Measurements from ENCODE around the gene ENAH. TPM values are rescaled to one million over a fixed set of nuclear protein-coding genes. Genes with fewer than 3 reads are reported as not detected.

Gene ENAH
- total RNA-seq, 1 experiment from 2014 or later, result 420 TPM

- no peak overlapping the region for H3K27ac Mint-ChIP-seq (ENCODE audit: low read depth, unreplicated experiment)
- H3K36me3 Mint-ChIP-seq (ENCODE audit: insufficient read depth, unreplicated experiment), result no peaks in the 10 kb centered on the region
- no peak for DNase-seq (ENCODE audit: unreplicated experiment)
- peaks cover 20% of the 10 kb centered on the region for H3K4me1 Mint-ChIP-seq (ENCODE audit: insufficient read depth, unreplicated experiment)
- ChIA-PET POLR2A (interaction anchor here (0.5 to 4.1 kb wide), 11 partner anchors 10 to 466 kb away, joined by 3 to 20 read pairs (median 3); partner anchors contain the start of gene SRP9), CTCF (interaction anchor here (0.5 to 2.3 kb wide), 12 partner anchors 9 to 591 kb away, joined by 3 to 9 read pairs (median 3); partner anchors contain the start of gene SRP9)
- H3K9me3 Mint-ChIP-seq (ENCODE audit: unreplicated experiment), result no peaks in the 10 kb centered on the region
- intact Hi-C loops (cut with micrococcal nuclease), result no loop called here
- no TSS peak for BruUV-seq (replicated peaks)
- no peak for TF ChIP-seq CTCF (IDR thresholded peaks at IDR 0.05; ENCODE audit: unreplicated experiment)
- no peak overlapping the region for H3K4me3 Mint-ChIP-seq (ENCODE audit: unreplicated experiment)
- no peaks in the 10 kb centered on the region for H3K27me3 Mint-ChIP-seq (ENCODE audit: insufficient read depth, unreplicated experiment)
These were observed 118.2 kb downstream of the ENAH start for GRCh38 chr1:225534772-225535171.

GRCh38 chr1:225534135-225534534, 118.8 kb downstream of the ENAH start:
- no TSS peak for BruUV-seq (replicated peaks)
- DNase-seq (ENCODE audit: unreplicated experiment), result no peak
- H3K27me3 Mint-ChIP-seq (ENCODE audit: insufficient read depth, unreplicated experiment), result no peaks in the 10 kb centered on the region
- H3K36me3 Mint-ChIP-seq (ENCODE audit: insufficient read depth, unreplicated experiment), result no peaks in the 10 kb centered on the region
- intact Hi-C loops (cut with micrococcal nuclease), result no loop called here
- no peak for TF ChIP-seq CTCF (IDR thresholded peaks at IDR 0.05; ENCODE audit: unreplicated experiment)
- ChIA-PET POLR2A (interaction anchor here (0.7 to 4.1 kb wide), 6 partner anchors 9 to 238 kb away, joined by 3 to 20 read pairs (median 4); no protein-coding TSS in a partner anchor), CTCF (interaction anchor here (0.6 to 2.3 kb wide), 7 partner anchors 13 to 453 kb away, joined by 3 to 9 read pairs (median 3); partner anchors contain the start of gene SRP9)
- no peaks in the 10 kb centered on the region for H3K9me3 Mint-ChIP-seq (ENCODE audit: unreplicated experiment)
- H3K4me1 Mint-ChIP-seq (ENCODE audit: insufficient read depth, unreplicated experiment), result peaks cover 13% of the 10 kb centered on the region
- no peak overlapping the region for H3K4me3 Mint-ChIP-seq (ENCODE audit: unreplicated experiment)
- no peak overlapping the region for H3K27ac Mint-ChIP-seq (ENCODE audit: low read depth, unreplicated experiment)

GRCh38 chr1:225533238-225533637, 119.7 kb downstream of the ENAH start:
- POLR2A ChIA-PET, result interaction anchor here (1.0 to 4.1 kb wide), 4 partner anchors 8 to 244 kb away, joined by 3 to 20 read pairs (median 4); partner anchors contain the start of gene SRP9
- intact Hi-C loops (cut with micrococcal nuclease), result no loop called here

More at GRCh38 chr1:225533238-225533637, 119.7 kb downstream of the ENAH start:
- H3K4me3 Mint-ChIP-seq (ENCODE audit: unreplicated experiment), result no peak overlapping the region
- H3K9me3 Mint-ChIP-seq (ENCODE audit: unreplicated experiment), result no peaks in the 10 kb centered on the region
- BruUV-seq (replicated peaks), result no TSS peak
- TF ChIP-seq CTCF (IDR thresholded peaks at IDR 0.05; ENCODE audit: unreplicated experiment), result no peak
- no peak for DNase-seq (ENCODE audit: unreplicated experiment)
- peaks cover 8% of the 10 kb centered on the region for H3K4me1 Mint-ChIP-seq (ENCODE audit: insufficient read depth, unreplicated experiment)
- H3K27me3 Mint-ChIP-seq (ENCODE audit: insufficient read depth, unreplicated experiment), result no peaks in the 10 kb centered on the region
- H3K27ac Mint-ChIP-seq (ENCODE audit: low read depth, unreplicated experiment), result no peak overlapping the region
- no peaks in the 10 kb centered on the region for H3K36me3 Mint-ChIP-seq (ENCODE audit: insufficient read depth, unreplicated experiment)
- CTCF ChIA-PET, result interaction anchor here (1.2 kb wide), 1 partner anchor 454 kb away, joined by 3 read pairs; no protein-coding TSS in a partner anchor

All from MCF 10A (cell line).